GM12878 (cell line): ENCODE results near the gene POLA2. TPM values are rescaled to one million over a fixed set of nuclear protein-coding genes. Genes with fewer than 3 reads are reported as not detected.
A peak's percentile ranks its signal among the peaks of the same experiment; 100 is the strongest.

Source experiments
- ATAC-seq: fragments of 200-7000 bp; cut with Tn5 transposase; 3 replicates; pipeline ENCODE4 v1.9.1; 2020; ENCODE audit warnings: mild to moderate bottlenecking, moderate library complexity
- BruUV-seq: library from RNA; stranded (reverse); fragments of 400-500 nt; replicated peaks from 2 replicates; lab custom pipeline; 2021; lab: Mats Ljungman, UMichigan
- CTCF ChIA-PET: fragments of 300-600 bp; sonication (Branson Sonifier 250); formaldehyde crosslinking; extraction: SDS; loops from one replicate; lab custom pipeline; 2021; ENCODE audit warnings: inconsistent platforms; lab: Yijun Ruan, JAX
- POLR2A ChIA-PET: fragments of 350-600 bp; formaldehyde crosslinking; extraction: SDS; loops from one replicate; lab custom pipeline; 2021; ENCODE audit warnings: inconsistent platforms; lab: Charles Lee
- RAD21 ChIA-PET: fragments of 300-600 bp; sonication (Branson Sonifier 250); formaldehyde crosslinking; loops from one replicate; lab custom pipeline; 2023; ENCODE audit warnings: antibody characterized with exemption; ENCODE audit not compliant: unreplicated experiment; lab: Charles Lee
- SMC1A ChIA-PET: fragments of 300-600 bp; sonication (Branson Sonifier 250); formaldehyde crosslinking; loops from one replicate; lab custom pipeline; 2023; ENCODE audit not compliant: unreplicated experiment, uncharacterized antibody; lab: Charles Lee
- DNase-seq: peaks from one replicate; pipeline ENCODE4 v3.0.0-alpha.2; 2011; ENCODE audit warnings: low read depth, low spot score
- FAIRE-seq: peaks from 3 replicates; lab custom pipeline; 2011; peaks lifted over from hg19 to GRCh38; lab: Jason Lieb, UNC
- H2AFZ ChIP-seq: 2 replicates; pipeline ENCODE4 v1.6.0; 2011; ENCODE audit warnings: low read depth, low read length, control low read depth; ENCODE audit not compliant: control insufficient read depth
- H3K27ac ChIP-seq: 2 replicates; pipeline ENCODE4 v1.5.1; 2011; ENCODE audit warnings: control low read depth; ENCODE audit not compliant: control insufficient read depth, insufficient read depth
- H3K27me3 ChIP-seq, 2 experiments: replicated peaks in 1 of 2; 2 replicates each; pipeline versions ENCODE4 v1.6.0 to v1.6.1; 2011; ENCODE audit warnings: low read length in 1 of 2; ENCODE audit not compliant: control insufficient read depth in 2 of 2, insufficient read depth in 2 of 2
- H3K36me3 ChIP-seq, 2 experiments: 2 replicates each; pipeline ENCODE4 v1.5.1; 2011; ENCODE audit warnings: low read length in 1 of 2; ENCODE audit not compliant: control insufficient read depth in 2 of 2, insufficient read depth in 2 of 2
- H3K4me1 ChIP-seq: 2 replicates; pipeline ENCODE4 v1.6.1; 2011; ENCODE audit warnings: mild to moderate bottlenecking, low read length, moderate library complexity, mixed read lengths; ENCODE audit not compliant: control insufficient read depth, insufficient read depth
- H3K4me2 ChIP-seq: 2 replicates; pipeline ENCODE4 v1.6.0; 2011; ENCODE audit warnings: control low read depth; ENCODE audit not compliant: control insufficient read depth, insufficient read depth
- H3K4me3 ChIP-seq: fragments of 200-600 bp; sonication (generic); 2 replicates; pipeline ENCODE4 v1.5.1; 2016
- H3K79me2 ChIP-seq: 2 replicates; pipeline ENCODE4 v1.6.0; 2011; ENCODE audit warnings: low read length; ENCODE audit not compliant: control insufficient read depth, insufficient read depth
- H3K9ac ChIP-seq: 2 replicates; pipeline ENCODE4 v1.8.0; 2011; ENCODE audit warnings: low read length, control low read depth, mixed read lengths; ENCODE audit not compliant: control insufficient read depth, insufficient read depth
- H3K9me3 ChIP-seq: replicated peaks from 3 replicates; pipeline ENCODE4 v1.5.1; 2011; ENCODE audit warnings: mild to moderate bottlenecking, low read length; ENCODE audit not compliant: control insufficient read depth, insufficient read depth
- H4K20me1 ChIP-seq: 2 replicates; pipeline ENCODE4 v1.6.0; 2011; ENCODE audit not compliant: control insufficient read depth, insufficient read depth
- ATF7 ChIP-seq: fragments of 450-650 bp; IDR thresholded peaks from 2 replicates; pipeline ENCODE4 v1.6.1; 2016; ENCODE audit warnings: low read depth, mild to moderate bottlenecking
- BMI1 ChIP-seq: fragments of 450-650 bp; IDR thresholded peaks from 2 replicates; pipeline ENCODE4 v1.6.1; 2016; ENCODE audit warnings: mild to moderate bottlenecking, moderate library complexity, borderline replicate concordance
- CREM ChIP-seq: IDR thresholded peaks from 2 replicates; pipeline ENCODE4 v1.6.1; 2014; ENCODE audit warnings: antibody characterized with exemption, low read depth
- EZH2 ChIP-seq: IDR thresholded peaks from 2 replicates; pipeline ENCODE4 v1.6.1; 2012; ENCODE audit warnings: low read depth, mild to moderate bottlenecking, control low read depth, inconsistent platforms, low read length, borderline replicate concordance; ENCODE audit not compliant: control insufficient read depth
- GABPA ChIP-seq: IDR thresholded peaks from 2 replicates; pipeline ENCODE4 v1.6.1; 2014; ENCODE audit warnings: antibody characterized with exemption, low read depth, mild to moderate bottlenecking, inconsistent platforms
- JUNB ChIP-seq: IDR thresholded peaks from 2 replicates; pipeline ENCODE4 v1.6.1; 2016; ENCODE audit warnings: antibody characterized with exemption, mild to moderate bottlenecking
- KDM1A ChIP-seq: fragments of 200-600 bp; sonication (generic); IDR thresholded peaks from 2 replicates; pipeline ENCODE4 v1.6.1; 2016; ENCODE audit warnings: borderline replicate concordance
- LARP7 ChIP-seq: fragments of 450-650 bp; IDR thresholded peaks from 2 replicates; pipeline ENCODE4 v1.6.1; 2017; ENCODE audit warnings: mild to moderate bottlenecking
- POLR2A ChIP-seq: IDR thresholded peaks from 2 replicates; pipeline ENCODE4 v1.6.1; 2011; ENCODE audit warnings: low read depth, mild to moderate bottlenecking, low read length
- SIN3A ChIP-seq: IDR thresholded peaks from 2 replicates; pipeline ENCODE4 v1.6.1; 2012; ENCODE audit warnings: low read depth, low read length, improper control_type of control experiment
- TBL1XR1 ChIP-seq: IDR thresholded peaks from 2 replicates; pipeline ENCODE4 v1.6.1; 2012; ENCODE audit warnings: low read depth, low read length, improper control_type of control experiment
- YY1 ChIP-seq: IDR thresholded peaks from 2 replicates; pipeline ENCODE4 v1.6.1; 2011; ENCODE audit warnings: low read depth, mild to moderate bottlenecking, low read length
- ZBED1 ChIP-seq: IDR thresholded peaks from 2 replicates; pipeline ENCODE4 v1.6.1; 2016; ENCODE audit warnings: borderline replicate concordance
- WGBS: methylation state at CpG from one replicate; pipeline ENCODE4 v1.1.6; 2016; ENCODE audit warnings: low lambda C conversion rate; ENCODE audit not compliant: insufficient replicate concordance, insufficient coverage; ENCODE audit errors: missing lambda C conversion rate; 5-methylcytosine and 5-hydroxymethylcytosine counted together
- in situ Hi-C: fragments of 300-500 bp; cut with MboI; formaldehyde crosslinking; loops from 9 replicates; pipeline ENCODE4 v1.14.3; 2018; ENCODE audit warnings: mixed read lengths
- intact Hi-C: fragments of 100-400 bp; cut with micrococcal nuclease; formaldehyde crosslinking; loops from one replicate; pipeline ENCODE4 v1.14.2; 2022; ENCODE audit not compliant: unreplicated experiment
- polyA plus RNA-seq, 11 experiments: library from polyadenylated mRNA; depleted of rRNA in 4 of 11; unstranded in 6 of 11; stranded (reverse) in 5 of 11; fragments of >200 nt; fragmentation: Nextera tagmentation in 4 of 11; fragmentation: Illumina TruSeq in 1 of 11; extraction: Ambion mirVana in 4 of 11; extraction: Trizol in 1 of 11; gene quantifications; 1 replicate in 1 of 11; 2 replicates in 10 of 11; pipeline versions ENCODE4 v1.2.1 to v1.2.3, GENCODE V29; 2011 to 2016; ENCODE audit warnings: inconsistent platforms in 2 of 11, missing spikeins in 2 of 11, low read depth in 1 of 11
- total RNA-seq, 4 experiments: library from RNA; depleted of rRNA in 3 of 4; stranded (reverse); fragments of >200 nt in 3 of 4; fragmentation: Illumina TruSeq in 1 of 4; extraction: Trizol in 1 of 4; gene quantifications; 2 replicates each; pipeline versions ENCODE4 v1.2.1 to v1.2.3, GENCODE V29; 2013 to 2021
- TF ChIP-seq, protein P1 (sequence below): IDR thresholded peaks from 2 replicates; pipeline ENCODE4 v1.6.1; 2011; ENCODE audit warnings: low read depth, low read length, improper control_type of control experiment, borderline replicate concordance

POLA2 gene
- total and polyA plus RNA-seq, 10 of the 15 experiments (the other 5 are each of a cell fraction or from before 2014, with no cell fraction given), result 4.2 to 121 (median 56.2) TPM

DNA sequence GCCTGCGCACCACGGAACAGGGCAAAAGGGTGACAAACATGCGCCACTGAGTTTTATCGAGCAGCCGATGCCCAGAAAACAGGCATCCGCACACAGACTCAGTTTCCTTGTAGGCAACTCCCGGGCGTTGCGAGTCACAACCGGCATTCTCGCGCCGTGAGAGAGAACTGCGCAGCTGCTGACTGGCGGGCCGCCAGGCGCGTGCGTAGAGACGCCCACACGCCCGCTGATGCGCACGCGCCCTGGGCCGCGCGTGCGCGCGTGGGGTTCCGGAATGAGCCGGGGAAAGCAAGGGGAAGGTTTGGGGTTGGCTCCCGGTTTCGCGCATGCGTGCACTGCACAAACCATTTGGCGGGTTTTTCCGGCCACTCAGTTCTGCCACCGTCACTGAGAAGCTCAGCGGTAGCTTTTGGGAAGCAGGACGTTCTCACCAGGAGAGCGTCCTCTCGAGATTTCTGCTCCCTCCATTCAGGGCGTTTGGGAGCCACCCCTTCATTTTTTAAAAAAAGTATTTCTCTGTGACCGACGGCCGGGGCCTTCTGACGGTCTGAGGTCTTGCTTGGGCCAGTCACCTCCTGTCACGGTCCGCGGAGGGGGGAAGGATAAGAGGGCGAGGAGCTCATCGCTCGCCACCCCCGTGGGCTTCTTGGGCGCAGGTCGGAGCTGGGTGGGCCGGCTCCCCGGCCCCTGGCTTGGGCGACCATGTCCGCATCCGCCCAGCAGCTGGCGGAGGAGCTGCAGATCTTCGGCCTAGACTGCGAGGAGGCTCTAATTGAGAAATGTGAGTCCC, at the start of gene POLA2 (continued):
- TF ChIP-seq POLR2A, result peak; percentile 94
- TF ChIP-seq TBL1XR1, result no peak
- no peak for TF ChIP-seq ZBED1
- 0 out of 2 replicates have a peak, but pooled peaks have one; percentile 4 for TF ChIP-seq YY1
- TF ChIP-seq, protein P1, sequence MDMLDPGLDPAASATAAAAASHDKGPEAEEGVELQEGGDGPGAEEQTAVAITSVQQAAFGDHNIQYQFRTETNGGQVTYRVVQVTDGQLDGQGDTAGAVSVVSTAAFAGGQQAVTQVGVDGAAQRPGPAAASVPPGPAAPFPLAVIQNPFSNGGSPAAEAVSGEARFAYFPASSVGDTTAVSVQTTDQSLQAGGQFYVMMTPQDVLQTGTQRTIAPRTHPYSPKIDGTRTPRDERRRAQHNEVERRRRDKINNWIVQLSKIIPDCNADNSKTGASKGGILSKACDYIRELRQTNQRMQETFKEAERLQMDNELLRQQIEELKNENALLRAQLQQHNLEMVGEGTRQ, result no peak
- TF ChIP-seq LARP7, result 0 out of 2 replicates have a peak, but pooled peaks have one; percentile 35
- no peak for TF ChIP-seq KDM1A
- TF ChIP-seq BMI1, result no peak
- TF ChIP-seq GABPA, result no peak

DNA sequence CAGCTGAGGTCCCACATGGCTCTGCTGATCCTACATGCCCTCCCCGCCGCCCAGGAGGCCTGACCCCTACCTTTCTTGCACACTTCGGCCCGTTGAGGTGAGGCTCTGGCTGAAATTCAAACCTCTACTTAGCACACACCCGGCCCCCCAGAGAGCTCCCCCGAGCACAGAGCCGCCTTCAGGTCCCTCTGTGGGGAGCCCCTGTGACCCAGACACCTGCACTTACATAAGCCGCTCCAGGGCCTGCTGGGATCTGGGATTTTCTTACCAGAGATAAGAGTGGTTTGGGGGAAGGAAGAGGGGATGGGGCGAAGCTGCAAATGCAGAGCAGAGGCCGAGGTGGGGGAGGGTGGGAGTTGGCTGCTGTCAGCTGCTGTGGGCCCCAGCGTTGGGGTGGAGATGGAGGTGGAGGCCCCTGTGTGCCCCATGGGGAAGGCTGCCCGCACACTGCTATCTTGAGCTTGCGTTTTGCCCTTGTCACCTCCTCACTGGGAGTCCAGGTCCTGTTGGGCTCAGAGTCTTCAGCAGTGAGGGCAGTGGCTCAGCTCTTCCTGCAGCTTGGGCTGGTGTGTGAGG, 49.4 kb upstream of the POLA2 start:
- DNase-seq, result no peak
- ChIA-PET CTCF (no interaction called here), POLR2A (interaction anchor here (0.5 to 0.6 kb wide), 2 partner anchors 148 to 562 kb away, joined by 3 read pairs; no protein-coding TSS in a partner anchor), RAD21 (no interaction called here), SMC1A (no interaction called here)
- TF ChIP-seq CREM (no peak), SIN3A (no peak), JUNB (no peak), ATF7 (no peak), EZH2 (no peak)
- peaks cover 0 to 8% of the 10 kb centered on the region in 2 experiments; a peak in 2 of 4 replicates for H3K36me3 ChIP-seq
- peaks cover 7% of the 10 kb centered on the region for H3K4me1 ChIP-seq
- H3K4me3 ChIP-seq, result no peak overlapping the region
- H3K79me2 ChIP-seq, result no peaks in the 10 kb centered on the region
- intact Hi-C loops, result no loop called here
- FAIRE-seq, result no peak
- H3K27me3 ChIP-seq, result no peaks in the 10 kb centered on the region
- no peak overlapping the region for H2AFZ ChIP-seq
- H3K9ac ChIP-seq, result no peak overlapping the region
- H4K20me1 ChIP-seq, result no peaks in the 10 kb centered on the region
- 78% methylated on average over 13 of the region's 13 CpGs for WGBS
- ATAC-seq, result no peak
- BruUV-seq, result no TSS peak
- no peaks in the 10 kb centered on the region for H3K9me3 ChIP-seq
- in situ Hi-C loops, result no loop called here
- H3K27ac ChIP-seq, result no peak overlapping the region
- no peak overlapping the region for H3K4me2 ChIP-seq
